K562 (cell line): ENCODE data around the gene SMYD1. TPM values are rescaled to one million over a fixed set of nuclear protein-coding genes. Genes with fewer than 3 reads are reported as not detected.

Experiments used
- ATAC-seq: fragments of 200-7000 bp; cut with Tn5 transposase; 3 replicates; pipeline ENCODE4 v1.9.1; 2020; ENCODE audit warnings: moderate library complexity
- BruUV-seq: library from RNA; stranded (reverse); fragments of 400-500 nt; replicated peaks from 2 replicates; lab custom pipeline; 2021; lab: Mats Ljungman, UMichigan
- CTCF ChIA-PET: fragments of 300-600 bp; formaldehyde crosslinking; extraction: SDS; loops from one replicate; lab custom pipeline; 2021; ENCODE audit warnings: low intra/inter-chr PET ratio; lab: Yijun Ruan, JAX
- POLR2A ChIA-PET: fragments of 300-600, 350-650 bp; sonication (Branson Sonifier 250); formaldehyde crosslinking; extraction: SDS; loops from one replicate; lab custom pipeline; 2021; ENCODE audit warnings: antibody characterized with exemption, inconsistent platforms; lab: Yijun Ruan, JAX
- DNase-seq, 4 experiments: peaks; one replicate each; pipeline versions ENCODE4 v3.0.0 to v3.0.0-alpha.2; 2011 to 2018; ENCODE audit warnings: low spot score in 3 of 4, mixed read lengths in 3 of 4; ENCODE audit errors: extremely low read depth in 1 of 4
- FAIRE-seq: peaks from 2 replicates; lab custom pipeline; 2011; peaks lifted over from hg19 to GRCh38; lab: Jason Lieb, UNC
- H2AFZ ChIP-seq: 2 replicates; pipeline ENCODE4 v1.6.0; 2011; ENCODE audit warnings: low read depth, low read length, control low read depth, inconsistent platforms
- H3K27ac ChIP-seq: fragments of 200-600 bp; 3 replicates; pipeline ENCODE4 v1.8.0; 2011; ENCODE audit warnings: low read depth, mild to moderate bottlenecking, control low read depth, inconsistent platforms, low read length, moderate library complexity, mixed read lengths; ENCODE audit errors: extremely low read depth
- H3K27me3 ChIP-seq, 2 experiments: fragments of 300-600 bp in 1 of 2; 2 replicates in 1 of 2; 3 replicates in 1 of 2; pipeline versions ENCODE4 v1.6.0 to v1.8.0; 2011; ENCODE audit warnings: inconsistent platforms in 2 of 2, low read length in 2 of 2, mild to moderate bottlenecking in 1 of 2, mixed read lengths in 1 of 2, moderate library complexity in 1 of 2; ENCODE audit not compliant: control insufficient read depth in 2 of 2, insufficient read depth in 2 of 2
- H3K36me3 ChIP-seq: fragments of 300-600 bp; 3 replicates; pipeline ENCODE4 v1.8.0; 2011; ENCODE audit warnings: mild to moderate bottlenecking, low read length, inconsistent platforms; ENCODE audit not compliant: control insufficient read depth, insufficient read depth
- H3K4me1 ChIP-seq, 2 experiments: fragments of 200-600 bp in 1 of 2; replicated peaks in 1 of 2; 2 replicates in 1 of 2; 3 replicates in 1 of 2; pipeline versions ENCODE4 v1.5.1 to v1.8.0; 2011; ENCODE audit warnings: inconsistent platforms in 2 of 2, low read length in 2 of 2, mild to moderate bottlenecking in 1 of 2, mixed read lengths in 1 of 2, moderate library complexity in 1 of 2; ENCODE audit not compliant: control insufficient read depth in 2 of 2, insufficient read depth in 2 of 2
- H3K4me2 ChIP-seq: 2 replicates; pipeline ENCODE4 v1.6.1; 2011; ENCODE audit warnings: low read length, control low read depth, inconsistent platforms, mixed read lengths; ENCODE audit not compliant: insufficient read depth
- H3K4me3 ChIP-seq: fragments of 200-600 bp; sonication (generic), shearing (Covaris generic); 2 replicates; pipeline ENCODE4 v1.5.1; 2016; ENCODE audit warnings: control low read depth, inconsistent platforms
- H3K79me2 ChIP-seq: fragments of 200-600 bp; 3 replicates; pipeline ENCODE4 v1.8.0; 2011; ENCODE audit warnings: low read length, inconsistent platforms; ENCODE audit not compliant: control insufficient read depth, insufficient read depth
- H3K9ac ChIP-seq, 2 experiments: 2 replicates each; pipeline versions ENCODE4 v1.6.0 to v1.6.1; 2011; ENCODE audit warnings: low read depth in 2 of 2, low read length in 2 of 2, control low read depth in 1 of 2, inconsistent platforms in 1 of 2, mild to moderate bottlenecking in 1 of 2, mixed read lengths in 1 of 2; ENCODE audit not compliant: insufficient read depth in 1 of 2
- H3K9me1 ChIP-seq: one replicate; pipeline ENCODE4 v1.6.0; 2011; ENCODE audit warnings: inconsistent platforms, mild to moderate bottlenecking, low read length, moderate library complexity; ENCODE audit not compliant: control insufficient read depth, insufficient read depth
- H3K9me3 ChIP-seq: replicated peaks from 2 replicates; pipeline ENCODE4 v1.5.1; 2011; ENCODE audit warnings: low read depth, low read length, inconsistent platforms; ENCODE audit not compliant: control insufficient read depth, insufficient read depth
- H4K20me1 ChIP-seq: replicated peaks from 2 replicates; pipeline ENCODE4 v1.6.1; 2011; ENCODE audit warnings: low read length, inconsistent platforms, mixed read lengths; ENCODE audit not compliant: control insufficient read depth, insufficient read depth
- ARID4B ChIP-seq: sonication (generic); formaldehyde crosslinking; IDR thresholded peaks from 2 replicates; pipeline ENCODE4 v1.8.0; 2022; ENCODE audit warnings: mild to moderate bottlenecking, missing genetic modification reagents
- BCLAF1 ChIP-seq, 2 experiments: fragments of 450-650 bp in 1 of 2; IDR thresholded peaks; 2 replicates each; pipeline ENCODE4 v1.6.1; 2011 to 2017; ENCODE audit warnings: low read depth in 2 of 2, antibody characterized with exemption in 1 of 2, borderline replicate concordance in 1 of 2, low read length in 1 of 2, mild to moderate bottlenecking in 1 of 2, mixed read lengths in 1 of 2; ENCODE audit not compliant: control insufficient read depth in 1 of 2
- BHLHE40 ChIP-seq: IDR thresholded peaks from 2 replicates; pipeline ENCODE4 v1.6.1; 2011; ENCODE audit warnings: low read length, improper control_type of control experiment
- FOXA3 ChIP-seq, 2 experiments: fragments of 450-650 bp in 1 of 2; sonication (generic) in 1 of 2; formaldehyde crosslinking; IDR thresholded peaks in 1 of 2; conservative IDR thresholded peaks in 1 of 2; 2 replicates each; pipeline versions ENCODE4 v1.4.0 to v1.8.0; 2020 to 2022; ENCODE audit warnings: mild to moderate bottlenecking in 2 of 2, missing genetic modification reagents in 1 of 2
- HMG20A ChIP-seq: fragments of 450-650 bp; formaldehyde crosslinking; conservative IDR thresholded peaks from 2 replicates; pipeline ENCODE4 v1.4.0; 2020; ENCODE audit warnings: mild to moderate bottlenecking, mixed read lengths
- MECOM ChIP-seq: fragments of 250-450 bp; sonication (Bioruptor Pico); IDR thresholded peaks from 2 replicates; pipeline ENCODE4 v1.8.0; 2022; ENCODE audit warnings: inconsistent platforms
- NCOA1 ChIP-seq: fragments of 450-650 bp; IDR thresholded peaks from 2 replicates; pipeline ENCODE4 v1.6.1; 2016; ENCODE audit warnings: low read depth
- ZFP1 ChIP-seq: fragments of 450-650 bp; formaldehyde crosslinking; IDR thresholded peaks from 2 replicates; pipeline ENCODE4 v1.4.0; 2020; ENCODE audit warnings: mild to moderate bottlenecking, mixed read lengths
- ZNF655 ChIP-seq: fragments of 250-450 bp; sonication (Bioruptor Pico); IDR thresholded peaks from 2 replicates; pipeline ENCODE4 v1.5.0; 2021
- ZNF695 ChIP-seq: fragments of 450-650 bp; formaldehyde crosslinking; IDR thresholded peaks from 2 replicates; pipeline ENCODE4 v1.4.0; 2020; ENCODE audit warnings: mild to moderate bottlenecking, moderate library complexity
- ZNF785 ChIP-seq: fragments of 250-450 bp; sonication (Bioruptor Pico); IDR thresholded peaks from 2 replicates; pipeline ENCODE4 v1.4.0; 2020; ENCODE audit warnings: mild to moderate bottlenecking
- ZNF79 ChIP-seq: fragments of 250-450 bp; sonication (Bioruptor Pico); IDR thresholded peaks from 2 replicates; pipeline ENCODE4 v1.4.0; 2020; ENCODE audit warnings: low read depth, mild to moderate bottlenecking, moderate library complexity
- WGBS: fragments of 100-300 bp; shearing (Covaris generic); methylation state at CpG from one replicate; pipeline ENCODE4 v1.1.6; 2016; ENCODE audit warnings: low coverage, mixed read lengths; ENCODE audit not compliant: insufficient coverage; ENCODE audit errors: missing lambda C conversion rate; 5-methylcytosine and 5-hydroxymethylcytosine counted together
- in situ Hi-C: fragments of 300-500 bp; cut with MboI; formaldehyde crosslinking; loops from 4 replicates; pipeline ENCODE4 v1.15.0; 2018; ENCODE audit warnings: inconsistent platforms, mixed read lengths
- intact Hi-C: fragments of 100-400 bp; cut with micrococcal nuclease; formaldehyde crosslinking; loops from 2 replicates; pipeline ENCODE4 v1.14.2; 2022
- polyA plus RNA-seq, 8 experiments: library from polyadenylated mRNA; depleted of rRNA in 4 of 8; stranded (reverse) in 5 of 8; unstranded in 3 of 8; fragments of >200 nt; fragmentation: Nextera tagmentation in 2 of 8; fragmentation: Illumina TruSeq in 1 of 8; extraction: Ambion mirVana in 2 of 8; extraction: Trizol in 1 of 8; gene quantifications; 2 replicates each; pipeline versions ENCODE4 v1.2.1 to v1.2.3, GENCODE V29; 2011 to 2014; ENCODE audit warnings: inconsistent platforms in 1 of 8, missing spikeins in 1 of 8
- total RNA-seq, 7 experiments: library from RNA; depleted of rRNA in 6 of 7; stranded (reverse); fragments of >200 nt in 6 of 7; fragmentation: Illumina TruSeq in 2 of 7; extraction: Trizol in 2 of 7; gene quantifications; 2 replicates each; pipeline versions ENCODE4 v1.2.1 to v1.2.3, GENCODE V29; 2011 to 2021; ENCODE audit warnings: low replicate concordance in 1 of 7

Gene SMYD1
- total and polyA plus RNA-seq, 9 of the 15 experiments (the other 6 are each of a cell fraction or from before 2014, with no cell fraction given): not detected

GRCh38 chr2:88129313-88129959 is 61.8 kb downstream of the SMYD1 start:
- FAIRE-seq: no peak

More at GRCh38 chr2:88129313-88129959, 61.8 kb downstream of the SMYD1 start:
- H3K27me3 ChIP-seq: peaks cover 18 to 57% of the 10 kb centered on the region in 2 experiments; a peak in 4 of 5 replicates
- H3K4me1 ChIP-seq: no peaks in the 10 kb centered on the region
- H3K4me2 ChIP-seq: no peak overlapping the region
- no peak for ATAC-seq
- 3% methylated on average over 7 of the region's 7 CpGs for WGBS
- H3K27ac ChIP-seq: no peak overlapping the region
- in situ Hi-C loops (no loop called here), intact Hi-C loops (no loop called here)
- no peak for TF ChIP-seq ZFP1
- no peak for TF ChIP-seq ZNF785 (CRISPR knock-in tag)
- TF ChIP-seq ARID4B: no peak
- no peak for TF ChIP-seq NCOA1
- TF ChIP-seq ZNF79 (CRISPR knock-in tag): no peak
- TF ChIP-seq MECOM (CRISPR knock-in tag): no peak
- TF ChIP-seq ZNF695 (CRISPR knock-in tag): no peak
- no peak for TF ChIP-seq BHLHE40
- no peak for TF ChIP-seq FOXA3 (CRISPR knock-in tag; conservative IDR thresholded peaks at IDR 0.05 in 1 of 2, IDR thresholded peaks at IDR 0.05 in 1 of 2)
- no peak for TF ChIP-seq ZNF655 (CRISPR knock-in tag)
- no peak for TF ChIP-seq HMG20A (CRISPR knock-in tag)
- no peak for TF ChIP-seq BCLAF1 (IDR thresholded peaks at IDR 0.05; ENCODE audit: borderline replicate concordance in 1 of 2, control insufficient read depth in 1 of 2, low read depth in 2 of 2, low read length in 1 of 2)
- H3K9me1 ChIP-seq: peaks cover 2% of the 10 kb centered on the region
- CTCF ChIA-PET: no interaction called here
- H3K9me3 ChIP-seq: no peaks in the 10 kb centered on the region
- no peak overlapping the region; a peak in 1 of 4 replicates for H3K9ac ChIP-seq
- peaks cover 2% of the 10 kb centered on the region; the same call in 1 of the 2 replicates for H4K20me1 ChIP-seq
- no TSS peak for BruUV-seq
- H3K36me3 ChIP-seq: no peaks in the 10 kb centered on the region
- no peak for DNase-seq
- POLR2A ChIA-PET: interaction anchor here (1.1 kb wide), 1 partner anchor 12 kb away, joined by 3 read pairs; no protein-coding TSS in a partner anchor
- no peaks in the 10 kb centered on the region for H3K79me2 ChIP-seq
- H3K4me3 ChIP-seq: no peak overlapping the region
- H2AFZ ChIP-seq: no peak overlapping the region
